BLaER1 (cell line): ENCODE data around the gene PTPRD.

Experiments
- H3K27ac ChIP-seq: shearing (Covaris generic); formaldehyde crosslinking; 2 replicates; pipeline ENCODE4 v1.8.1; 2022
- H3K27me3 ChIP-seq: shearing (Covaris generic); formaldehyde crosslinking; 2 replicates; pipeline ENCODE4 v1.8.1; 2022
- H3K36me3 ChIP-seq: shearing (Covaris generic); formaldehyde crosslinking; 2 replicates; pipeline ENCODE4 v1.8.1; 2022
- H3K4me1 ChIP-seq: shearing (Covaris generic); formaldehyde crosslinking; 2 replicates; pipeline ENCODE4 v1.8.1; 2022
- H3K4me2 ChIP-seq: shearing (Covaris generic); formaldehyde crosslinking; 2 replicates; pipeline ENCODE4 v1.8.1; 2022
- H3K4me3 ChIP-seq: shearing (Covaris generic); formaldehyde crosslinking; 2 replicates; pipeline ENCODE4 v1.8.1; 2022
- H3K9ac ChIP-seq: shearing (Covaris generic); formaldehyde crosslinking; 2 replicates; pipeline ENCODE4 v1.8.1; 2022
- H3K9me3 ChIP-seq: shearing (Covaris generic); formaldehyde crosslinking; 2 replicates; pipeline ENCODE4 v1.8.1; 2022
- H4K20me1 ChIP-seq: shearing (Covaris generic); formaldehyde crosslinking; 2 replicates; pipeline ENCODE4 v1.8.1; 2022
- Cebpa-rat ChIP-seq: shearing (Covaris generic); IDR thresholded peaks from 2 replicates; pipeline ENCODE4 v1.8.1; 2022

PTPRD gene

DNA sequence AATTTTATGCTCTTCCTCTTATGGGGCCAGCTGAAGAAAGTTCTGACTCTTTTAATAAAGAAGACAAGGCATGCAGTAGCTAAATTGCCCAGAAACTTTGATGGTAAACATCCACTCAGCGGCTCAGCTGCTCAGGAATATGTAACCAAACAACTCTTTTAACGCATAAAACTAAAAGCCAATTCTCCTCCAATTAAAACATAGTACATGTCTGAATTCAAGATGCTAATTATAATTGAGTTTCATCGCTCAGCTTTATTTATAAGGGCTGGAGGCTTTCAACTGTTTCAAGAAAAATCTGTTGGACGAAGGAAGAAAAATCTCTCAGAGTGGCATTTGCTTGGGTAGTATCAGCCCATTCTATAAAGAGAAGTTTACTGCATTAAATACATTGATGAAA lies 359.5 kb downstream of the PTPRD start:
- H3K27me3 ChIP-seq: no peaks in the 10 kb centered on the region
- H3K36me3 ChIP-seq: no peaks in the 10 kb centered on the region
- no peak overlapping the region for H3K4me3 ChIP-seq
- no peak for TF ChIP-seq Cebpa-rat
- H3K4me1 ChIP-seq: no peaks in the 10 kb centered on the region
- H3K9ac ChIP-seq: no peak overlapping the region
- H3K4me2 ChIP-seq: no peak overlapping the region
- no peaks in the 10 kb centered on the region for H3K9me3 ChIP-seq
- H4K20me1 ChIP-seq: no peaks in the 10 kb centered on the region
- H3K27ac ChIP-seq: no peak overlapping the region

DNA sequence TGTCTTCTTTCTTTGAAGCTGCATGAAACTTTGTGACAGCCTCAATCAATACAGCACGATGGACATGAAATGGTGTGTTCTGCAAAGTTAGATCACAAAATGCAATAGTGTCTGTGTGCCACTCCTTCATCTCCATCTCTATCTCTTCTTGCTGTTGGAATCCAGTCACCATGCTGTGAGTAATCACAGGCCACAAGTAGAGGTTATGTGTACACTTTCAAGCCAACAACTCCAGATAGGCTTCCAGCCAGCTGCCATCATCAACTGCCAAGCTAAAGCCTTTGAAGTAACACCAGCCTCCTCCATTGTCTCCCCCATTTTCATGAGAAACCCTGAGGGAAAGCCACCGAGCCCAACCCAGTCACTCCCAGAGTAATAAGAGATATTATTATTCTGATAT lies 360.6 kb downstream of the PTPRD start:
- Histone ChIP-seq H4K20me1 (no peaks in the 10 kb centered on the region), H3K27ac (no peak overlapping the region), H3K27me3 (no peaks in the 10 kb centered on the region), H3K36me3 (no peaks in the 10 kb centered on the region), H3K4me1 (no peaks in the 10 kb centered on the region), H3K9ac (no peak overlapping the region), H3K9me3 (no peaks in the 10 kb centered on the region), H3K4me3 (no peak overlapping the region), H3K4me2 (no peak overlapping the region)
- no peak for TF ChIP-seq Cebpa-rat

DNA sequence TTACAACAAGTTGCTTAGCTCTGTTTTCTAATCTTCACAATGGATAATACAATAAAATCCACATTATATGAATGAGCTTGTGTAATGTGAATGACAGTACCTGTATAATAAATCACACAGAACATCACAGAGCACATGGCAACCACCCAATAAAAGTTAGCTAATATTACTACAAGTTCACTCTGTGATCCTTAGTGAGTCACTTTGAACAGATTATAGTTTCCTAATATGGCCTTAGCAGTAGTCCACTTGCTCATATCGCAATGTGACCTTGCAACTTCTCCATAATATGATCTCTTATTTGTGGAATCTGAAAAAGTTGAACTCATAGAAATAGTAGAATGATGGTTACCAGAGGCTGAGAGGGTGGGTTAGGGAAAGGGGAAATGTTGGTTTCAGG lies 361.3 kb downstream of the PTPRD start:
- Histone ChIP-seq H3K9ac (no peak overlapping the region), H3K4me2 (no peak overlapping the region), H3K27ac (no peak overlapping the region), H4K20me1 (no peaks in the 10 kb centered on the region), H3K36me3 (no peaks in the 10 kb centered on the region), H3K27me3 (no peaks in the 10 kb centered on the region), H3K9me3 (no peaks in the 10 kb centered on the region), H3K4me1 (no peaks in the 10 kb centered on the region), H3K4me3 (no peak overlapping the region)
- no peak for TF ChIP-seq Cebpa-rat

DNA sequence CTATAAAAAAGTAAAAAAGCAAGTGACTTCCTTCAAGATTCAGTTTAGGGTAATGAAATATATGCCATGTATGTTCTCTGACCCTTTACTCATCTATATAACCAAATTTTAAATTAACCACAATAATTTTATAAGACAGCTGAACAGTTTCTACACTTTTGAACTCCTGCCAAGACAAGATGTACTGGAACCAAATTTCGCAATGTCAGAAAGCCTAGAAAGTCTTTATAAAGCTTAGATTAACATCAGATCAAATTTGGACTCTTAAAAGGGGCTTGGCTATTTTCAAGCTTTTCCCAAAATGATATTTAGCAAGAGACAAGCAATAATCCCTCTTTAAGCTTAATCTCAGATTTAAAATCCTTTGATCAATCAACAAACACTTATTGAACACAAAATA lies 362.6 kb downstream of the PTPRD start:
- no peak overlapping the region for H3K27ac ChIP-seq
- no peak overlapping the region for H3K4me2 ChIP-seq
- no peaks in the 10 kb centered on the region for H4K20me1 ChIP-seq
- no peak for TF ChIP-seq Cebpa-rat
- H3K9ac ChIP-seq: no peak overlapping the region
- H3K36me3 ChIP-seq: no peaks in the 10 kb centered on the region
- H3K4me1 ChIP-seq: no peaks in the 10 kb centered on the region
- no peaks in the 10 kb centered on the region for H3K9me3 ChIP-seq
- no peak overlapping the region for H3K4me3 ChIP-seq
- H3K27me3 ChIP-seq: no peaks in the 10 kb centered on the region

DNA sequence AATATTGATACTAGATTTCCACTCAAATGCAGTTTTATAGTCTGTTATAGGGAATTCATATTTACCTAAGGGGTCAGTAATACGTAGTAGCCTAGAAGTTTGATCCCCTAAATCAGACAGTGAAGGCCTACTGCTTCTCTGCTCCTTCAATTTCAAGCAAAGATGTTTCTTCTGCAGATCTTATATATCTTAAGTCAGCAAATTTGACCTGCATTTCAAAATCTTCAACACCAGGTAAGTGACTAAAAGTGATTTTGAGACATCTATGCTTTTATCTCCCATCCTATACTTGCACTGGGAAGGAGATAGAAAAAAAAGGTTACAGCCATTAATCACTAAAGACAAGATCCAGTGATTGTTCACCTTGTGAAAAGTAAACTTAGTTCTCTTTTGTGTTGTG lies 363.9 kb downstream of the PTPRD start:
- no peak overlapping the region for H3K27ac ChIP-seq
- no peak overlapping the region for H3K9ac ChIP-seq
- no peaks in the 10 kb centered on the region for H3K4me1 ChIP-seq
- no peaks in the 10 kb centered on the region for H4K20me1 ChIP-seq
- H3K9me3 ChIP-seq: no peaks in the 10 kb centered on the region
- no peaks in the 10 kb centered on the region for H3K27me3 ChIP-seq
- H3K4me2 ChIP-seq: no peak overlapping the region
- H3K4me3 ChIP-seq: no peak overlapping the region
- no peak for TF ChIP-seq Cebpa-rat
- H3K36me3 ChIP-seq: no peaks in the 10 kb centered on the region

DNA sequence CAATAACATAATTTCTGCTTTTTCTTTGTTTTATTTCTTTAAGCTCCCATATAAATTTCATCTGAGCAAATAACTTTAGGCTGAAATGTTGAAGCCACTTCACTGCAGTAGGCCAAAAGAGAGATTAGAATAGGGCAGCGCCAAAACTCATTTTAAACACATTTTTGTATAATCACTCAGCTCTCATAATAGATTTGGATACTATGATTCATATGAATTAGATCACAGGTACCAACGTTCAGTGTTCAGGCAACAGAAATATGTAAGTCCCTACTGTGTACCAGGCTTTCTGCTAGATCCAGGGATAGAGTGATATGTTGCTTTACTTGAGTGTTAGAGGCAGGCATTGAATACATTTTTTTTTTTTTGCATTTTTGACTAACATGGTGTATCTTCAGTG lies 370.5 kb downstream of the PTPRD start:
- Histone ChIP-seq H3K4me2 (no peak overlapping the region), H3K4me3 (no peak overlapping the region), H3K36me3 (no peaks in the 10 kb centered on the region), H4K20me1 (no peaks in the 10 kb centered on the region), H3K4me1 (no peaks in the 10 kb centered on the region), H3K27ac (no peak overlapping the region), H3K9ac (no peak overlapping the region), H3K27me3 (no peaks in the 10 kb centered on the region), H3K9me3 (no peaks in the 10 kb centered on the region)
- no peak for TF ChIP-seq Cebpa-rat

DNA sequence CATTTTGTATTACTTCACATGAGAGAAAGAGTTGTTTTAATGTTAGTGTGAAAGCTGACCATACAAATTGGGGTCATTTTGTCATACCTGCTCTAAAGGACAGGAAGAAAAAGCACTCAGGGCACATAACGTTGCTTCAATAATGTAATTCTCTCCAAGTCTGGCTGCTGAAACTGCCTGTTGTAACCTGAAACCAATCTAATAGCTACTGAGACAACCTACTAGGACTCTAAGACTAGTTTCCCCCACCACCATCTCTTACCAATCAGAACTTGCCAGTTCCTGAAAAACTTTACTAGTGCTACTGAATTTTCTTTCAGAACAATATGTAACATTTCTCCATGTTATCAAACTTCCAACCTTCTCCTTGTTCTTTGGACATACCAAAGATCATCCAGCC lies 374.7 kb downstream of the PTPRD start:
- H3K9ac ChIP-seq: no peak overlapping the region
- H3K4me2 ChIP-seq: no peak overlapping the region
- H3K9me3 ChIP-seq: no peaks in the 10 kb centered on the region
- H3K27me3 ChIP-seq: no peaks in the 10 kb centered on the region
- H3K4me1 ChIP-seq: no peaks in the 10 kb centered on the region
- H4K20me1 ChIP-seq: no peaks in the 10 kb centered on the region
- no peak overlapping the region for H3K4me3 ChIP-seq
- no peaks in the 10 kb centered on the region for H3K36me3 ChIP-seq
- no peak for TF ChIP-seq Cebpa-rat
- H3K27ac ChIP-seq: no peak overlapping the region

DNA sequence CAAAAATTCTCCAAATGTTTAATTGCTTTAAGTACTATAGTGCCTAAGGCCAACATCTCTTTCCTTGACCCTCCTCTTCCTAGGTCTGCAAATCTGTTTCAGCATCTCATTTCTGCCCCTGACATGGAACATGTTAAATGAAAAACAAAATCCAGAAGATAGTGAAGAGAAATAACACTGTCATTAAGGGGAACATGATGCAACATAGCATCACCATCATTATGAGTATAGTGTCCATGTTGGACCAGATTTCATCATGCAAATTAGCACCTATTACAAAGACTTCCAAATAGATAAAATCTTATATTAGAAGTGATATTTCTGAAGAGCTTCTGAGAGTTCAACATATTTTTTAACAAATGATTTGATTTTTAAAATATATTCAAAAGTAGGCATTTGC lies 375.2 kb downstream of the PTPRD start:
- Histone ChIP-seq H4K20me1 (no peaks in the 10 kb centered on the region), H3K4me1 (no peaks in the 10 kb centered on the region), H3K4me3 (no peak overlapping the region), H3K4me2 (no peak overlapping the region), H3K9me3 (no peaks in the 10 kb centered on the region), H3K9ac (no peak overlapping the region), H3K27ac (no peak overlapping the region), H3K36me3 (no peaks in the 10 kb centered on the region), H3K27me3 (no peaks in the 10 kb centered on the region)
- TF ChIP-seq Cebpa-rat: no peak

DNA sequence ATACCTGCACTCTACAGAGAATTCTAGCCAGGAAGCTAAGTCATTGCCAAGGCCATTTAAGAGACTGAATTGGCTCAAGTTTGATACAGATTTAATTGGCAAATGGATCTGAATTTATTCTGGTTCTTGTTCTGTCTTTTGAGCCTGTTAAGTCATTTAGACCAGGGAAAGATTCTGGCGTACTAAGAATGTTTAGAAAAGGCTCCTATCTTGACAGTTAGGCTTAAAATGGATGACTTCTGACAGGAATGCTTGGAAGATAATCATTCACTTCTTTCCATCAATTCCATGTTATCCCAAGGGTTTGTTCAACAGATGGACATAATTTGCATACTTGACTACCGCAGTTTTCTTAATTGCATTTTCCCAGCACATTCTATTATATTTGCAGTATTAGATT lies 376.6 kb downstream of the PTPRD start:
- H3K9ac ChIP-seq: no peak overlapping the region
- H3K27ac ChIP-seq: no peak overlapping the region
- H4K20me1 ChIP-seq: no peaks in the 10 kb centered on the region
- H3K27me3 ChIP-seq: no peaks in the 10 kb centered on the region
- H3K4me1 ChIP-seq: no peaks in the 10 kb centered on the region
- H3K36me3 ChIP-seq: no peaks in the 10 kb centered on the region
- no peak overlapping the region for H3K4me2 ChIP-seq
- TF ChIP-seq Cebpa-rat: no peak
- H3K4me3 ChIP-seq: no peak overlapping the region
- no peaks in the 10 kb centered on the region for H3K9me3 ChIP-seq

DNA sequence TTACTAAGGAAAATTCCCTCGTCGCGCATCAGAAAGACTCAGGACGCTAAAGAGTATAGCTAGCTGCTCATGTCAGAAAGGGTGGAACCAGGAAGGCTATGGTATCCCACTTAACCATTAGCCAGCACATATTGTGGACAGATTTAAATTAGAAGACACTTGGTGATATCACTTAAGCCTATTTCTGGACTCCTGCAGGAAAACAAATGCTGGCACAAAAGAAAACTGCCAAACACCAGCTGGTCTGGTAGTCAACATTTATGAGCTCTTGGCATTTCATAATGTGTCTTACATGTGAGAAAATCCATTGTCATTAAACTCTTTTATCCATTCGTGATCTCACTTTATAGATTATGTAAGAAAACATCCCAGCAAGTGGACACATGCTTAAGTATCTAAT lies 377.4 kb downstream of the PTPRD start:
- H3K27me3 ChIP-seq: no peaks in the 10 kb centered on the region
- no peak for TF ChIP-seq Cebpa-rat
- H3K4me2 ChIP-seq: no peak overlapping the region
- H3K9ac ChIP-seq: no peak overlapping the region
- H3K4me1 ChIP-seq: no peaks in the 10 kb centered on the region
- no peaks in the 10 kb centered on the region for H3K9me3 ChIP-seq
- H3K36me3 ChIP-seq: no peaks in the 10 kb centered on the region
- no peaks in the 10 kb centered on the region for H4K20me1 ChIP-seq
- no peak overlapping the region for H3K27ac ChIP-seq
- no peak overlapping the region for H3K4me3 ChIP-seq

DNA sequence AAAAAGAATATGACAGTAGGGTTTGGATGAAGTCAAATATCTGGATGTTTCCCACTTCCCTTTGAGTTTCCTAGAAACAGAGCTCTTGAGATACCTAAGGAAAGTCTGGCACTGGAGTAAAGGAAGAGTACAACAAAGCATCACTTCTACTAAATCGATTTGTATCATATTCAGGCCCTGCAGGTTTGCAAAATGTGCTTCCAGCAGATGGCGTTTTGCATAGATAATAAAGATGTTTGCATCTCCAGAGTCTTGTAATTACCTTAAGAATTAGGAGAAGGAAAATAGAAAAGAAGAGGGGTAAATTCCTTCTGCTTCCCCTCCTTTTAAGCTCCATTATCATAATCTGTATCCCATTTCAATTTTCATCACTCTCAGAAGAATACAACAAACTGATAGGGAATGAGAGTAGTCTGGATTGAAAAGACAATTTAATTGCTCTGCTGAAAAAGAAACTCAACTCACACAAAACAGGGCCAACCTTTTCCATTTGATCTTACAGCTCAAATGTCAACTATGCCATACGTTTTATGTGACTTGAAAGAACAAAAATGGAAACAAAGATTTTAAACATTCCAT lies 380.4 kb downstream of the PTPRD start:
- Histone ChIP-seq H3K9ac (no peak overlapping the region), H4K20me1 (no peaks in the 10 kb centered on the region), H3K27me3 (no peaks in the 10 kb centered on the region), H3K4me3 (no peak overlapping the region), H3K9me3 (no peaks in the 10 kb centered on the region), H3K36me3 (no peaks in the 10 kb centered on the region), H3K27ac (no peak overlapping the region), H3K4me1 (no peaks in the 10 kb centered on the region), H3K4me2 (no peak overlapping the region)
- TF ChIP-seq Cebpa-rat: no peak
